ENCODE results near the gene USP22.

GRCh38 chr17:20989481-20989880, 53.3 kb downstream of the USP22 start:
- TF ChIP-seq CTCF (IDR thresholded peaks at IDR 0.05; ENCODE audit: low read depth, low read length): no peak
- no peak for TF ChIP-seq MAX (IDR thresholded peaks at IDR 0.05; ENCODE audit: low read depth, low read length)

Data from NB4 (cell line).